ENCODE results near the gene ABHD8.

The ABHD8 gene

DNA sequence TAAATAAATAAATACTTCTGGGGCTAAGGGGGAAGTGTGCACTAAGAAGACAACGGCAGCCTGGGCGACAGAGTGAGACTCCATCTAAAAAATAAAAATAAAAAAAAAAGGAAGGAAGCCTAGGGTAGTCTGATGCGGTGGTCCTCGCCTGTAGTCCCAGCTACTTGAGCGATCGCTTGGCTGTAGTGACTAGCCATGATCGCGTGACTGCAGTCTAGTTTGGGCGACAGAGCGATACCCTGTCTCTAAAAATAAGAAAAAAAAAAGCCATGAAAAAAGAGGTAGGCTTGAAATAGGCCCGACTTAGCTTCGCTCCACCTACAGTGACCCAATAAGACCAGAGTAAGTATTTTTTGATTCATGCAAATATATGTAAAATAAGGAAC is 36.6 kb downstream of the ABHD8 start:
- no peaks in the 10 kb centered on the region for H3K9me3 ChIP-seq (ENCODE audit: control insufficient read depth, low read length)
- H3K4me1 ChIP-seq, result peaks cover 5% of the 10 kb centered on the region
- H3K4me2 ChIP-seq (ENCODE audit: low read length), result no peak overlapping the region
- no peak overlapping the region for H3K9ac ChIP-seq
- no peaks in the 10 kb centered on the region for H3K79me2 ChIP-seq
- no peaks in the 10 kb centered on the region for H3K27me3 ChIP-seq (ENCODE audit: control insufficient read depth, insufficient read depth, low read length)
- TF ChIP-seq, protein P1, sequence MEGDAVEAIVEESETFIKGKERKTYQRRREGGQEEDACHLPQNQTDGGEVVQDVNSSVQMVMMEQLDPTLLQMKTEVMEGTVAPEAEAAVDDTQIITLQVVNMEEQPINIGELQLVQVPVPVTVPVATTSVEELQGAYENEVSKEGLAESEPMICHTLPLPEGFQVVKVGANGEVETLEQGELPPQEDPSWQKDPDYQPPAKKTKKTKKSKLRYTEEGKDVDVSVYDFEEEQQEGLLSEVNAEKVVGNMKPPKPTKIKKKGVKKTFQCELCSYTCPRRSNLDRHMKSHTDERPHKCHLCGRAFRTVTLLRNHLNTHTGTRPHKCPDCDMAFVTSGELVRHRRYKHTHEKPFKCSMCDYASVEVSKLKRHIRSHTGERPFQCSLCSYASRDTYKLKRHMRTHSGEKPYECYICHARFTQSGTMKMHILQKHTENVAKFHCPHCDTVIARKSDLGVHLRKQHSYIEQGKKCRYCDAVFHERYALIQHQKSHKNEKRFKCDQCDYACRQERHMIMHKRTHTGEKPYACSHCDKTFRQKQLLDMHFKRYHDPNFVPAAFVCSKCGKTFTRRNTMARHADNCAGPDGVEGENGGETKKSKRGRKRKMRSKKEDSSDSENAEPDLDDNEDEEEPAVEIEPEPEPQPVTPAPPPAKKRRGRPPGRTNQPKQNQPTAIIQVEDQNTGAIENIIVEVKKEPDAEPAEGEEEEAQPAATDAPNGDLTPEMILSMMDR (IDR thresholded peaks at IDR 0.05), result no peak
- H3K4me3 ChIP-seq (ENCODE audit: low read depth, low read length), result peak overlapping the region; percentile 13
- H3K36me3 ChIP-seq (ENCODE audit: control insufficient read depth, insufficient read depth, low read length), result no peaks in the 10 kb centered on the region
- H3K27ac ChIP-seq, result no peak overlapping the region
- H2AFZ ChIP-seq, result no peak overlapping the region

DNA sequence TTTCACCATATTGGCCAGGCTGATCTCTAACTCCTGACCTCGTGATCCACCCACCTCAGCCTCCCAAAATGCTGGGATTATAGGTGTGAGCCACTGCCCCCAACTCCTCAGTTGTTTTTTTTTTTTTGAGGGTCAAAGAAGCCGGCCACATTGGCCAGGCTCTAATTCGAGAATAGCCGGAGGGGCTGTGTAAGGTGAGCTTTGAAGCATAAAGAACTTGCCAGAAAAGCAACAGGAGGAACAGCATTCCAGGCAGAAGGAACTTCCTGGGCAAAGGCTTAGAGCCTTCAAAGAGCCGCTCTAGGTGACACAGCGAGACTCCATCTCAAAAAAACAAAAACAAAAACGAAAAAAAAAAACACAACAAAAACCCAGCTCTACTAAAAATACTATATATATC is 37.2 kb downstream of the ABHD8 start:
- H3K4me1 ChIP-seq, result peaks cover 5% of the 10 kb centered on the region
- no peak overlapping the region for H3K27ac ChIP-seq
- H3K4me3 ChIP-seq (ENCODE audit: low read depth, low read length), result no peak overlapping the region
- TF ChIP-seq, protein P1 (IDR thresholded peaks at IDR 0.05), result no peak
- no peaks in the 10 kb centered on the region for H3K27me3 ChIP-seq (ENCODE audit: control insufficient read depth, insufficient read depth, low read length)
- H3K9ac ChIP-seq, result no peak overlapping the region
- no peak overlapping the region for H2AFZ ChIP-seq
- no peak overlapping the region for H3K4me2 ChIP-seq (ENCODE audit: low read length)
- H3K79me2 ChIP-seq, result no peaks in the 10 kb centered on the region
- no peaks in the 10 kb centered on the region for H3K9me3 ChIP-seq (ENCODE audit: control insufficient read depth, low read length)
- H3K36me3 ChIP-seq (ENCODE audit: control insufficient read depth, insufficient read depth, low read length), result no peaks in the 10 kb centered on the region

DNA sequence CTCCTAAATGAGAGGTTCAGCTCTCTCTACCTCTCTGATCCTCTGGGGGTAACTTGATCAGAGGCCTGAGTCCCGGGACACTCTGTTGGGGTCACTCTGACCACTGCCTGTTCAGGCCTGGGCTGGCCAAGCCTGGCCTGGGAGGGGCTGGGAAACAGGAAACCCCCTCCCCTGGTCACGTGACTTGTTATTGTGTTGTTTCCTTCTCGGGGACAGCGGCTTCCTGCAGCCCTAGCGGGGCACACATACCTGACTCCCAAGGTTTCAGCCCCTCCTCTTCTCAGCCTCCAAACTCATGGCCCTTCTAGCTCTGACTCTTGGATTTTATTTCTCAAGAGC is 38.6 kb downstream of the ABHD8 start, which contains the start of gene USHBP1:
TSS of gene USHBP1 (minus strand) at position 105 of the 339 bp plus-strand sequence. CDS start 446 bp downstream, outside the sequence.
- H3K9me3 ChIP-seq (ENCODE audit: control insufficient read depth, low read length), result no peaks in the 10 kb centered on the region
- H3K9ac ChIP-seq, result no peak within 1 kb of the TSS
- peak within 1 kb of the TSS; percentile 49 for H3K27ac ChIP-seq

DNA sequence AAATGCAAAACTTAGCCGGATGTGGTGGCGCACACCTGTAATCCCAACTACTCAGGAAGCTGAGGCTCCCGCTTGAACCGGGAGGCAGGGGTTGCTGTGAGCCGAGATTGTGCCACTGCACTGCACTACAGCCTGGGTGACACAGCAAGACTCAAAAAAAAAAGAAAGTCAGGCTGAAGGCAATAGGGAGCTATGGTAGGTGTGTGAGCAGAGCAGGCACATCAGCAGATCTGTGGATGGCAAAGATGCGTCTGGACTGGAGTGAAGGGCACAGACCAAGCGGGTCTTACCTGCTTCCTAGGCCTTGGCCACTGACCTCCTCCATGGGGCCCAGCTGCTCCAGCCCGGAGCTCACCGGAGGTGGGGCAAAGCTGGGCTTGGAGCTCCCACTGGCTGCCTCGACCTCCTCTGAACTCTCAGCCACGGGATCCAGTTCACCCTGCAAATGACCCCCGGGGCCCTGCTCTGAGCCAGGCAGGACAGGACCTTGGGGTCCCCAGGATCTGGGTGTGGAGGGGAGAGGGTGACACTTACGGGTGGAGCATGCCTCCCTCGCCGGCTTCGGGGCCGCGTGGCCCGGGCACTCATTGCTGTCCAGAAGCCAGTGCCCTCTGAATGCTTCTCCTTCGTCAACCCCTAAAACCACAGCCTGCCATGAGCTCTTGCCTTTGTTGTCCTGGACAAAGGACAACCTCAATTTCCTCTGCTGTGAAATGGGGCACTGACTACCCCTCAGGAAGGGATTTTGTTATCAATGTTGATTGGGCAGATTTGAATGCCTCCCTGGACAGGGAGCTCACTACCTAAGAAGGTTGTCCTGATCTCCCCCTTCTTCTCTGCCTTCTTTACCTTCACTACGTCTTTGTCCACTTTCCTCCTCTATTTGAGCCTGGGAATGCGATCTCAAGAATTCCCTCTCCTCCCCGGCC is 39.2 kb downstream of the ABHD8 start:
- Histone ChIP-seq H3K9me3 (ENCODE audit: control insufficient read depth, low read length) (no peaks in the 10 kb centered on the region), H2AFZ (no peak overlapping the region), H3K27me3 (ENCODE audit: control insufficient read depth, insufficient read depth, low read length) (no peaks in the 10 kb centered on the region), H3K4me2 (ENCODE audit: low read length) (no peak overlapping the region), H3K4me1 (peaks cover 5% of the 10 kb centered on the region), H3K9ac (no peak overlapping the region), H3K4me3 (ENCODE audit: low read depth, low read length) (no peak overlapping the region), H3K79me2 (no peaks in the 10 kb centered on the region), H3K36me3 (ENCODE audit: control insufficient read depth, insufficient read depth, low read length) (no peaks in the 10 kb centered on the region), H3K27ac (peak overlapping the region; percentile 49)
- TF ChIP-seq, protein P1 (IDR thresholded peaks at IDR 0.05), result no peak

More for the DNA sequence above, 38.6 kb downstream of the ABHD8 start, which contains the start of gene USHBP1:
- Histone ChIP-seq H3K36me3 (ENCODE audit: control insufficient read depth, insufficient read depth, low read length) (no peaks in the 10 kb centered on the region), H3K27me3 (ENCODE audit: control insufficient read depth, insufficient read depth, low read length) (no peaks in the 10 kb centered on the region), H3K4me1 (peaks cover 5% of the 10 kb centered on the region), H3K4me3 (ENCODE audit: low read depth, low read length) (no peak within 1 kb of the TSS), H3K4me2 (ENCODE audit: low read length) (no peak within 1 kb of the TSS), H3K79me2 (no peaks in the 10 kb centered on the region), H2AFZ (no peak within 1 kb of the TSS)
- TF ChIP-seq, protein P1 (IDR thresholded peaks at IDR 0.05), result no peak

Measured in parathyroid adenoma (tissue), 2 donors.